ENCODE results near the gene SLC15A5.

SLC15A5 gene

DNA sequence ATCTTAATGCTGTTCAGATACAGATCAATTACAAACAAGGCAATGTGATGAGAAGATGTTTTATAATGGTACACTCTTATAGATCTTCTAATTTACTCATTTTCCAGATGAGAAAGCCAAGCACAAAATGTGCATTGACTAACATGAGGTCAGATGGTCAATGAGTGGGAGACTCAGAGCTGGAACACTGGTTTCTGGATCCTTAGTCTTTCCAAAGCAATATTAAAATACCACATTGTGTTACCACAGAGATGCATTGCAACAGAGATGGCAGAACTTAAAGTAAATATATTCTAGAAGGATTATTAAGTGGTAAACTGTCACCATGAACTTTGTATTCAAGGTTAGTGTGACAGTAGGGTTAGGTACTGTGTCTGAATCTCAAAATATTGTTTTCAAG, 113.6 kb downstream of the SLC15A5 start:
- H3K9me3 ChIP-seq (replicated peaks in 1 of 2; ENCODE audit: control insufficient read depth in 2 of 2, insufficient read depth in 1 of 2, low read depth in 1 of 2, low read length in 2 of 2) = no peaks in the 10 kb centered on the region
- no peaks in the 10 kb centered on the region for H3K36me3 ChIP-seq (replicated peaks in 1 of 2; ENCODE audit: control insufficient read depth in 2 of 2, insufficient read depth in 2 of 2, low read length in 2 of 2)

DNA sequence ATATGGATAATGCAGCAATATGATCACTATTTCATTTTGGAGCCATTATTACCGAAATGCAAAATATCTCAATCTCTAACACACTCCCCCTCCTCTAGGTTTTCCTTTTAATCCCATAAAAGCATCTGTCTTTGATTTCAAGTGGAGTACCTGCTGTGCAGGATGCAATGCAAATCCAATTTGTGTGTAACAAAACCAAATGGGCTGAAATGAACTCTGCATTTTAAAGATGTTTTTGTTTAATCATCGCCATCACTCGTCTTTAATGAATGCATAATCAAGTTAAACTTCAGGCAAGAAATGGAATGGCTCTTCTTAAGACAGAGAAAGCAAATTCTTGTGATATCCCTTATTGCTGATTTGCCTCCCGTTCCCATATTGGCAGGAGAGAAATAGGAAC, 114.3 kb downstream of the SLC15A5 start:
- Histone ChIP-seq H4K8ac (ENCODE audit: low read depth, low read length) (no peak overlapping the region), H3K4me1 (ENCODE audit: control insufficient read depth in 2 of 2, insufficient read depth in 1 of 2, low read depth in 1 of 2, low read length in 2 of 2) (no peaks in the 10 kb centered on the region), H3K27me3 (ENCODE audit: control insufficient read depth in 3 of 3, insufficient read depth in 3 of 3, low read depth in 1 of 3, low read length in 3 of 3) (peaks cover 0 to 5% (median 0%) of the 10 kb centered on the region in 3 experiments), H4K91ac (ENCODE audit: low read depth, low read length, poor library complexity) (no peak overlapping the region), H2AFZ (ENCODE audit: low read length) (no peak overlapping the region), H3K27ac (replicated peaks; ENCODE audit: low read length) (no peak overlapping the region), H2BK5ac (ENCODE audit: low read length) (no peak overlapping the region), H2AK5ac (ENCODE audit: low read depth, low read length) (no peak overlapping the region), H3K14ac (ENCODE audit: low read length) (no peak overlapping the region), H2BK15ac (ENCODE audit: low read length) (no peak overlapping the region), H3K79me1 (ENCODE audit: low read depth, low read length) (no peaks in the 10 kb centered on the region), H3K9ac (ENCODE audit: low read depth, low read length, poor library complexity) (no peak overlapping the region), H3K4ac (ENCODE audit: low read length) (no peak overlapping the region), H3K9me3 (replicated peaks in 1 of 2; ENCODE audit: control insufficient read depth in 2 of 2, insufficient read depth in 1 of 2, low read depth in 1 of 2, low read length in 2 of 2) (no peaks in the 10 kb centered on the region), H3K18ac (ENCODE audit: low read length) (no peak overlapping the region), H3K4me3 (ENCODE audit: low read length in 2 of 2) (no peak overlapping the region), H3K4me2 (ENCODE audit: insufficient read depth, low read length, poor library complexity, severe bottlenecking) (no peak overlapping the region), H3K23ac (ENCODE audit: low read depth, low read length, poor library complexity) (no peak overlapping the region), H2BK12ac (ENCODE audit: low read length) (no peak overlapping the region), H3K36me3 (replicated peaks in 1 of 2; ENCODE audit: control insufficient read depth in 2 of 2, insufficient read depth in 2 of 2, low read length in 2 of 2) (no peaks in the 10 kb centered on the region), H2BK120ac (ENCODE audit: low read depth, low read length) (no peak overlapping the region)
- WGBS, 2 donors (ENCODE audit: extremely low coverage in 2 of 2, insufficient read length in 2 of 2, insufficient replicate concordance in 1 of 2) = no CpG with 5 or more reads among the region's 4 CpGs
- DNase-seq (ENCODE audit: low spot score) = no peak

More for the DNA sequence above, 113.6 kb downstream of the SLC15A5 start:
- H3K27ac ChIP-seq (replicated peaks; ENCODE audit: low read length) = no peak overlapping the region
- H2BK15ac ChIP-seq (ENCODE audit: low read length) = no peak overlapping the region
- no peak for DNase-seq (ENCODE audit: low spot score)
- H3K4me3 ChIP-seq (ENCODE audit: low read length in 2 of 2) = no peak overlapping the region
- no peak overlapping the region for H3K14ac ChIP-seq (ENCODE audit: low read length)
- H3K9ac ChIP-seq (ENCODE audit: low read depth, low read length, poor library complexity) = no peak overlapping the region
- H3K4ac ChIP-seq (ENCODE audit: low read length) = no peak overlapping the region
- no peak overlapping the region for H2BK12ac ChIP-seq (ENCODE audit: low read length)
- H2AFZ ChIP-seq (ENCODE audit: low read length) = no peak overlapping the region
- H2BK120ac ChIP-seq (ENCODE audit: low read depth, low read length) = no peak overlapping the region
- no peak overlapping the region for H3K23ac ChIP-seq (ENCODE audit: low read depth, low read length, poor library complexity)
- peaks cover 0 to 5% (median 0%) of the 10 kb centered on the region in 3 experiments for H3K27me3 ChIP-seq (ENCODE audit: control insufficient read depth in 3 of 3, insufficient read depth in 3 of 3, low read depth in 1 of 3, low read length in 3 of 3)
- H3K18ac ChIP-seq (ENCODE audit: low read length) = no peak overlapping the region
- no peak overlapping the region for H4K8ac ChIP-seq (ENCODE audit: low read depth, low read length)
- no peaks in the 10 kb centered on the region for H3K79me1 ChIP-seq (ENCODE audit: low read depth, low read length)
- no peak overlapping the region for H2AK5ac ChIP-seq (ENCODE audit: low read depth, low read length)
- H3K4me2 ChIP-seq (ENCODE audit: insufficient read depth, low read length, poor library complexity, severe bottlenecking) = no peak overlapping the region
- no peak overlapping the region for H2BK5ac ChIP-seq (ENCODE audit: low read length)
- no peaks in the 10 kb centered on the region for H3K4me1 ChIP-seq (ENCODE audit: control insufficient read depth in 2 of 2, insufficient read depth in 1 of 2, low read depth in 1 of 2, low read length in 2 of 2)
- H4K91ac ChIP-seq (ENCODE audit: low read depth, low read length, poor library complexity) = no peak overlapping the region

- Histone ChIP-seq H3K79me1 (ENCODE audit: low read depth, low read length) (no peaks in the 10 kb centered on the region), H4K91ac (ENCODE audit: low read depth, low read length, poor library complexity) (no peak overlapping the region), H3K27ac (replicated peaks; ENCODE audit: low read length) (no peak overlapping the region), H2BK120ac (ENCODE audit: low read depth, low read length) (no peak overlapping the region), H3K23ac (ENCODE audit: low read depth, low read length, poor library complexity) (no peak overlapping the region), H2AFZ (ENCODE audit: low read length) (no peak overlapping the region), H3K4me3 (ENCODE audit: low read length in 2 of 2) (no peak overlapping the region), H2AK5ac (ENCODE audit: low read depth, low read length) (no peak overlapping the region), H2BK5ac (ENCODE audit: low read length) (no peak overlapping the region), H4K8ac (ENCODE audit: low read depth, low read length) (no peak overlapping the region), H3K4me1 (ENCODE audit: control insufficient read depth in 2 of 2, insufficient read depth in 1 of 2, low read depth in 1 of 2, low read length in 2 of 2) (no peaks in the 10 kb centered on the region), H3K4ac (ENCODE audit: low read length) (no peak overlapping the region), H3K36me3 (replicated peaks in 1 of 2; ENCODE audit: control insufficient read depth in 2 of 2, insufficient read depth in 2 of 2, low read length in 2 of 2) (no peaks in the 10 kb centered on the region), H3K14ac (ENCODE audit: low read length) (no peak overlapping the region), H2BK15ac (ENCODE audit: low read length) (no peak overlapping the region), H3K18ac (ENCODE audit: low read length) (no peak overlapping the region), H3K9me3 (replicated peaks in 1 of 2; ENCODE audit: control insufficient read depth in 2 of 2, insufficient read depth in 1 of 2, low read depth in 1 of 2, low read length in 2 of 2) (no peaks in the 10 kb centered on the region), H3K27me3 (ENCODE audit: control insufficient read depth in 3 of 3, insufficient read depth in 3 of 3, low read depth in 1 of 3, low read length in 3 of 3) (peaks cover 0 to 5% (median 0%) of the 10 kb centered on the region in 3 experiments), H2BK12ac (ENCODE audit: low read length) (no peak overlapping the region), H3K4me2 (ENCODE audit: insufficient read depth, low read length, poor library complexity, severe bottlenecking) (no peak overlapping the region), H3K9ac (ENCODE audit: low read depth, low read length, poor library complexity) (no peak overlapping the region)
- DNase-seq (ENCODE audit: low spot score) = no peak
- no CpG with 5 or more reads among the region's 1 CpG for WGBS, 2 donors (ENCODE audit: extremely low coverage in 2 of 2, insufficient read length in 2 of 2, insufficient replicate concordance in 1 of 2)
Measured at GRCh38 chr12:16159571-16159970, 117.9 kb downstream of the SLC15A5 start.

DNA sequence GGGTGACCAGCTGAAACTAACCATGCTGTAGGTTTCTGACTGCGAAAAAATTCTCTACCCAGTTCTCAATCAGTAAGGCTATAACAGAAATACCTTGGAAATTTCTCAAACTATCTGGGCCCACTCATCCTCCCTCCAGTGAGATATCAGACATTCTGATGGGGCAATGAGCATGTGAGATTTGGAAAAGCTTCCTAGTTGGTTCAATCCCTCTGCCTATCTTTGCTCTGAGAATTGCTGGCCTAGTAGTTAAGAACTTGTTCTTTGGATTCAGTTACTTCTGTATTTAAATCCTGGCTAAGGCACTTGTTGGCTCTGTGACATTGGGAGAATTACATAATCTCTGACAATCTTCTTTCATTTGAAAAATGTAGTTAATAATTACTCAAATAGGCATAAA, 119.4 kb downstream of the SLC15A5 start:
- H2AK5ac ChIP-seq (ENCODE audit: low read depth, low read length) = no peak overlapping the region
- no peak for DNase-seq (ENCODE audit: low spot score)
- H3K18ac ChIP-seq (ENCODE audit: low read length) = no peak overlapping the region
- no peak overlapping the region for H3K27ac ChIP-seq (replicated peaks; ENCODE audit: low read length)
- no CpG with 5 or more reads among the region's 1 CpG for WGBS, 2 donors (ENCODE audit: extremely low coverage in 2 of 2, insufficient read length in 2 of 2, insufficient replicate concordance in 1 of 2)
- no peaks in the 10 kb centered on the region for H3K9me3 ChIP-seq (replicated peaks in 1 of 2; ENCODE audit: control insufficient read depth in 2 of 2, insufficient read depth in 1 of 2, low read depth in 1 of 2, low read length in 2 of 2)
- no peak overlapping the region for H3K23ac ChIP-seq (ENCODE audit: low read depth, low read length, poor library complexity)
- H3K79me1 ChIP-seq (ENCODE audit: low read depth, low read length) = no peaks in the 10 kb centered on the region
- no peaks in the 10 kb centered on the region for H3K36me3 ChIP-seq (replicated peaks in 1 of 2; ENCODE audit: control insufficient read depth in 2 of 2, insufficient read depth in 2 of 2, low read length in 2 of 2)
- H3K4me3 ChIP-seq (ENCODE audit: low read length in 2 of 2) = no peak overlapping the region
- H2BK15ac ChIP-seq (ENCODE audit: low read length) = no peak overlapping the region
- H3K27me3 ChIP-seq (ENCODE audit: control insufficient read depth in 3 of 3, insufficient read depth in 3 of 3, low read depth in 1 of 3, low read length in 3 of 3) = peaks cover 0 to 5% (median 0%) of the 10 kb centered on the region in 3 experiments
- no peak overlapping the region for H2BK120ac ChIP-seq (ENCODE audit: low read depth, low read length)
- no peaks in the 10 kb centered on the region for H3K4me1 ChIP-seq (ENCODE audit: control insufficient read depth in 2 of 2, insufficient read depth in 1 of 2, low read depth in 1 of 2, low read length in 2 of 2)
- H3K4me2 ChIP-seq (ENCODE audit: insufficient read depth, low read length, poor library complexity, severe bottlenecking) = no peak overlapping the region
- no peak overlapping the region for H2BK12ac ChIP-seq (ENCODE audit: low read length)
- H3K9ac ChIP-seq (ENCODE audit: low read depth, low read length, poor library complexity) = no peak overlapping the region
- no peak overlapping the region for H3K4ac ChIP-seq (ENCODE audit: low read length)
- no peak overlapping the region for H4K8ac ChIP-seq (ENCODE audit: low read depth, low read length)
- H2BK5ac ChIP-seq (ENCODE audit: low read length) = no peak overlapping the region
- H3K14ac ChIP-seq (ENCODE audit: low read length) = no peak overlapping the region
- H4K91ac ChIP-seq (ENCODE audit: low read depth, low read length, poor library complexity) = no peak overlapping the region
- no peak overlapping the region for H2AFZ ChIP-seq (ENCODE audit: low read length)

All from neuronal stem cell (in vitro differentiated cells).